Liver (tissue), 3 donors: ENCODE results near the gene SLC7A5.

Source experiments
- CTCF ChIP-seq: fragments of 150-350 bp; IDR thresholded peaks from 2 replicates; pipeline ENCODE4 v1.5.1; 2017; ENCODE audit warnings: improper control_type of control experiment, low read depth, low read length; ENCODE audit not compliant: missing input control
- TAF1 ChIP-seq: conservative IDR thresholded peaks from 2 replicates; pipeline ENCODE4 v1.6.1; 2016; ENCODE audit warnings: antibody characterized with exemption, mild to moderate bottlenecking
- TF ChIP-seq, protein P1 (sequence below): IDR thresholded peaks from 2 replicates; pipeline ENCODE4 v1.6.1; 2016; ENCODE audit warnings: antibody characterized with exemption, mild to moderate bottlenecking
- donor health status: healthy.
- donor health status: healthy.

- TF ChIP-seq, protein P1, sequence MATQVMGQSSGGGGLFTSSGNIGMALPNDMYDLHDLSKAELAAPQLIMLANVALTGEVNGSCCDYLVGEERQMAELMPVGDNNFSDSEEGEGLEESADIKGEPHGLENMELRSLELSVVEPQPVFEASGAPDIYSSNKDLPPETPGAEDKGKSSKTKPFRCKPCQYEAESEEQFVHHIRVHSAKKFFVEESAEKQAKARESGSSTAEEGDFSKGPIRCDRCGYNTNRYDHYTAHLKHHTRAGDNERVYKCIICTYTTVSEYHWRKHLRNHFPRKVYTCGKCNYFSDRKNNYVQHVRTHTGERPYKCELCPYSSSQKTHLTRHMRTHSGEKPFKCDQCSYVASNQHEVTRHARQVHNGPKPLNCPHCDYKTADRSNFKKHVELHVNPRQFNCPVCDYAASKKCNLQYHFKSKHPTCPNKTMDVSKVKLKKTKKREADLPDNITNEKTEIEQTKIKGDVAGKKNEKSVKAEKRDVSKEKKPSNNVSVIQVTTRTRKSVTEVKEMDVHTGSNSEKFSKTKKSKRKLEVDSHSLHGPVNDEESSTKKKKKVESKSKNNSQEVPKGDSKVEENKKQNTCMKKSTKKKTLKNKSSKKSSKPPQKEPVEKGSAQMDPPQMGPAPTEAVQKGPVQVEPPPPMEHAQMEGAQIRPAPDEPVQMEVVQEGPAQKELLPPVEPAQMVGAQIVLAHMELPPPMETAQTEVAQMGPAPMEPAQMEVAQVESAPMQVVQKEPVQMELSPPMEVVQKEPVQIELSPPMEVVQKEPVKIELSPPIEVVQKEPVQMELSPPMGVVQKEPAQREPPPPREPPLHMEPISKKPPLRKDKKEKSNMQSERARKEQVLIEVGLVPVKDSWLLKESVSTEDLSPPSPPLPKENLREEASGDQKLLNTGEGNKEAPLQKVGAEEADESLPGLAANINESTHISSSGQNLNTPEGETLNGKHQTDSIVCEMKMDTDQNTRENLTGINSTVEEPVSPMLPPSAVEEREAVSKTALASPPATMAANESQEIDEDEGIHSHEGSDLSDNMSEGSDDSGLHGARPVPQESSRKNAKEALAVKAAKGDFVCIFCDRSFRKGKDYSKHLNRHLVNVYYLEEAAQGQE = no peak
- TF ChIP-seq CTCF (no peak), TAF1 (no peak)
These were observed 47.8 kb downstream of the SLC7A5 start for GRCh38 chr16:87821376-87822107.
